Breast epithelium (tissue), 3 donors: ENCODE data around the gene AK8.

Source experiments
- CTCF ChIP-seq, 3 donors: fragments of 450-650 bp; IDR thresholded peaks; one replicate each; pipeline ENCODE4 v1.5.1; 2016 to 2017; ENCODE audit warnings: antibody characterized with exemption in 3 of 3, mild to moderate bottlenecking in 3 of 3, moderate library complexity in 3 of 3
- POLR2A ChIP-seq: fragments of 450-650 bp; IDR thresholded peaks from one replicate; pipeline ENCODE4 v1.6.1; 2016; ENCODE audit warnings: antibody characterized with exemption, mild to moderate bottlenecking, moderate library complexity
- POLR2AphosphoS5 ChIP-seq, 3 donors: sonication (generic); formaldehyde crosslinking; IDR thresholded peaks; one replicate each; pipeline ENCODE4 v1.6.1; 2017; ENCODE audit warnings: antibody characterized with exemption in 3 of 3

DNA sequence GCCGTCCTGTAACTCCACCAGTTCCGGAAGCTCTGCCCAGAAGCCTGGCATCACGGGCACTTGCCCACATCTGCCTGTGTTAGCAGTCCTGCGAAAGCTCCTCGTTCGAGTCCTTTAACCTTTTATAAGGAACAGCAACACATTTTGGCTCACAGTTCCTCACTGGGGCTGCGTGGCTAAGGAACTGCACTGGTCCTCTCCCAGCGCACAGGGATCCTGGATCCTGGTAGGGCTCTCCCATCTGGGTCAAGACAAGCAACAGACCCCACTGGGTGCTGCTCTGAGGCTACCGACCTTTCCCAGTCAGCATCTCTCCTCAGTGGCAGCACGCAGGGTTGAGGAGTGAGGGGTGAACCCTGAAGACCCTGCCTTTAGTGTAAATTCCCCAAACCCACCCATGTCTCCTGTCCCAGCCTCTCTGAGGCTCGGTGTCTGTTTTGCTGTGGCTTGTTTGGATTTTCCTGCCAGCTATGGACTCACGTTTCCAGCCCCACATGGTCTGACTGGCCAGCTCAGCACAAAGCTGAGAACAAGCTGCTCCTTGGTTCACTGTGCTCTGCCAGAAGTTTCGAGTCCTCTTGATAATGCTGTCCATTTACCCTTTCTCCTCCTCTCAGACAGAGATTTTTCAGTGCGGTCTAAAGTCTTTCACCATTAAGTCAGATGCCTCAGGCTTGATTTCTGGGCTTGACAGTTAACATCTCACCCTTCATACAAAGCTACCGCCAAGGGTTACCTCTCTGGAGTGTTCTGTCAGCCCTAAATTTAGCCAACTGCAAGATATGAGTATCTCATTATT lies 80.0 kb downstream of the AK8 start:
- TF ChIP-seq CTCF (IDR thresholded peaks at IDR 0.05) (no peak), POLR2A (no peak), POLR2AphosphoS5 (IDR thresholded peaks at IDR 0.05) (no peak)
